ENCODE results near the gene SLC29A1. TPM values are rescaled to one million over a fixed set of nuclear protein-coding genes. Genes with fewer than 3 reads are reported as not detected.

The SLC29A1 gene
- total and polyA plus RNA-seq, 9 of the 15 experiments (the other 6 are each of a cell fraction or from before 2014, with no cell fraction given), result 18.9 to 170 (median 57.7) TPM

- TF ChIP-seq TRIM28 (IDR thresholded peaks at IDR 0.05), result no peak
- peak; percentile 24 to 76; a peak in 2 of 4 replicates for TF ChIP-seq SIN3A (IDR thresholded peaks at IDR 0.05; ENCODE audit: borderline replicate concordance in 2 of 2, control insufficient read depth in 1 of 2, low read depth in 2 of 2, low read length in 2 of 2)
- TF ChIP-seq HNRNPLL (IDR thresholded peaks at IDR 0.05; ENCODE audit: low read depth, low read length, poor library complexity, severe bottlenecking), result peak; percentile 76
- TF ChIP-seq, protein P1, sequence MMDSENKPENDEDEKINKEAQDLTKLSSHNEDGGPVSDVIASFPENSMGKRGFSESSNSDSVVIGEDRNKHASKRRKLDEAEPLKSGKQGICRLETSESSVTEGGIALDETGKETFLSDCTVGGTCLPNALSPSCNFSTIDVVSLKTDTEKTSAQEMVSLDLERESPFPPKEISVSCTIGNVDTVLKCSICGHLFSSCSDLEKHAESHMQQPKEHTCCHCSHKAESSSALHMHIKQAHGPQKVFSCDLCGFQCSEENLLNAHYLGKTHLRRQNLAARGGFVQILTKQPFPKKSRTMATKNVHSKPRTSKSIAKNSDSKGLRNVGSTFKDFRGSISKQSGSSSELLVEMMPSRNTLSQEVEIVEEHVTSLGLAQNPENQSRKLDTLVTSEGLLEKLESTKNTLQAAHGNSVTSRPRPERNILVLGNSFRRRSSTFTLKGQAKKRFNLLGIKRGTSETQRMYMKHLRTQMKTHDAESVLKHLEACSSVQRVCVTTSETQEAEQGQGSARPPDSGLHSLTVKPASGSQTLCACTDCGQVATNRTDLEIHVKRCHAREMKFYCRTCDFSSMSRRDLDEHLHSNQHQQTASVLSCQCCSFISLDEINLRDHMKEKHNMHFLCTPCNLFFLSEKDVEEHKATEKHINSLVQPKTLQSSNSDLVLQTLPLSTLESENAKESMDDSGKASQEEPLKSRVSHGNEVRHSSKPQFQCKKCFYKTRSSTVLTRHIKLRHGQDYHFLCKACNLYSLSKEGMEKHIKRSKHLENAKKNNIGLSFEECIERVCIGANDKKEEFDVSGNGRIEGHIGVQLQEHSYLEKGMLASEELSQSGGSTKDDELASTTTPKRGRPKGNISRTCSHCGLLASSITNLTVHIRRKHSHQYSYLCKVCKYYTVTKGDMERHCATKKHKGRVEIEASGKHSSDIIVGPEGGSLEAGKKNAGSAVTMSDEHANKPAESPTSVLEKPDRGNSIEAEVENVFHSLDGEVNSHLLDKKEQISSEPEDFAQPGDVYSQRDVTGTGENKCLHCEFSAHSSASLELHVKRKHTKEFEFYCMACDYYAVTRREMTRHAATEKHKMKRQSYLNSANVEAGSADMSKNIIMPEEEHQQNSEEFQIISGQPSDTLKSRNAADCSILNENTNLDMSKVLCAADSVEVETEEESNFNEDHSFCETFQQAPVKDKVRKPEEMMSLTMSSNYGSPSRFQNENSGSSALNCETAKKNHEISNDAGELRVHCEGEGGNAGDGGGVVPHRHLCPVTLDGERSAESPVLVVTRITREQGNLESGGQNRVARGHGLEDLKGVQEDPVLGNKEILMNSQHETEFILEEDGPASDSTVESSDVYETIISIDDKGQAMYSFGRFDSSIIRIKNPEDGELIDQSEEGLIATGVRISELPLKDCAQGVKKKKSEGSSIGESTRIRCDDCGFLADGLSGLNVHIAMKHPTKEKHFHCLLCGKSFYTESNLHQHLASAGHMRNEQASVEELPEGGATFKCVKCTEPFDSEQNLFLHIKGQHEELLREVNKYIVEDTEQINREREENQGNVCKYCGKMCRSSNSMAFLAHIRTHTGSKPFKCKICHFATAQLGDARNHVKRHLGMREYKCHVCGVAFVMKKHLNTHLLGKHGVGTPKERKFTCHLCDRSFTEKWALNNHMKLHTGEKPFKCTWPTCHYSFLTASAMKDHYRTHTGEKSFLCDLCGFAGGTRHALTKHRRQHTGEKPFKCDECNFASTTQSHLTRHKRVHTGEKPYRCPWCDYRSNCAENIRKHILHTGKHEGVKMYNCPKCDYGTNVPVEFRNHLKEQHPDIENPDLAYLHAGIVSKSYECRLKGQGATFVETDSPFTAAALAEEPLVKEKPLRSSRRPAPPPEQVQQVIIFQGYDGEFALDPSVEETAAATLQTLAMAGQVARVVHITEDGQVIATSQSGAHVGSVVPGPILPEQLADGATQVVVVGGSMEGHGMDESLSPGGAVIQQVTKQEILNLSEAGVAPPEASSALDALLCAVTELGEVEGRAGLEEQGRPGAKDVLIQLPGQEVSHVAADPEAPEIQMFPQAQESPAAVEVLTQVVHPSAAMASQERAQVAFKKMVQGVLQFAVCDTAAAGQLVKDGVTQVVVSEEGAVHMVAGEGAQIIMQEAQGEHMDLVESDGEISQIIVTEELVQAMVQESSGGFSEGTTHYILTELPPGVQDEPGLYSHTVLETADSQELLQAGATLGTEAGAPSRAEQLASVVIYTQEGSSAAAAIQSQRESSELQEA (IDR thresholded peaks at IDR 0.05; ENCODE audit: low read depth), result no peak
- TF ChIP-seq SRSF1 (IDR thresholded peaks at IDR 0.05; ENCODE audit: low read depth, low read length), result no peak
- no peak for TF ChIP-seq ZNF699 (CRISPR knock-in tag; IDR thresholded peaks at IDR 0.05; ENCODE audit: insufficient replicate concordance)
- TF ChIP-seq NCOR1 (IDR thresholded peaks at IDR 0.05), result no peak
- peak; percentile 79 for TF ChIP-seq NR2C2 (CRISPR knock-in tag; IDR thresholded peaks at IDR 0.05)
- TF ChIP-seq NR2C2 (tag; IDR thresholded peaks at IDR 0.05), result peak; percentile 60
- no peak for TF ChIP-seq DDX20 (tag; IDR thresholded peaks at IDR 0.05; ENCODE audit: low read depth)
- no peak for TF ChIP-seq CREB3 (tag; conservative IDR thresholded peaks at IDR 0.05; ENCODE audit: low read depth)
- no peak for TF ChIP-seq ZFP30 (CRISPR knock-in tag; IDR thresholded peaks at IDR 0.05; ENCODE audit: borderline replicate concordance)
- TF ChIP-seq NFYB (IDR thresholded peaks at IDR 0.05; ENCODE audit: extremely low read depth, insufficient read length), result no peak
- TF ChIP-seq ZNF57 (CRISPR knock-in tag; IDR thresholded peaks at IDR 0.05), result no peak
- TF ChIP-seq LCOR (CRISPR knock-in tag; IDR thresholded peaks at IDR 0.05), result no peak
- TF ChIP-seq NR2F6 (CRISPR knock-in tag; IDR thresholded peaks at IDR 0.05), result no peak
- no peak for TF ChIP-seq NR1H2 (CRISPR knock-in tag; IDR thresholded peaks at IDR 0.05)
- no peak for TF ChIP-seq NBN (IDR thresholded peaks at IDR 0.05; ENCODE audit: low read depth)
- no peak for TF ChIP-seq SMARCE1 (IDR thresholded peaks at IDR 0.05)
- no peak for TF ChIP-seq POU5F1 (IDR thresholded peaks at IDR 0.05; ENCODE audit: borderline replicate concordance, low read depth, low read length, partially characterized antibody)
Observed at GRCh38 chr6:44223319-44224028, at the start of gene SLC29A1 (continued).
